ENCODE measurements around the gene TRIO. TPM values are rescaled to one million over a fixed set of nuclear protein-coding genes. Genes with fewer than 3 reads are reported as not detected.

TRIO gene
- total RNA-seq, 2 experiments from 2014 or later = 4.1 to 6.5 TPM

GRCh38 chr5:14394365-14394764 is 251.2 kb downstream of the TRIO start:
- Mint-ChIP-seq H3K4me1 (ENCODE audit: low read depth) (no peaks in the 10 kb centered on the region), H3K27me3 (no peaks in the 10 kb centered on the region), H3K27ac (no peak overlapping the region), H3K9me3 (no peaks in the 10 kb centered on the region), H3K4me3 (no peak overlapping the region), H3K36me3 (ENCODE audit: low read depth) (no peaks in the 10 kb centered on the region)
- no peaks in the 10 kb centered on the region for H3K36me3 ChIP-seq (ENCODE audit: insufficient read depth, low read length)
- POLR2A ChIA-PET = no interaction called here
- H3K27ac ChIP-seq (ENCODE audit: low read depth in 1 of 2, low read length in 2 of 2) = no peak overlapping the region
- DNase-seq = no peak
- no peak overlapping the region for H3K4me3 ChIP-seq (ENCODE audit: low read length)
- TF ChIP-seq CTCF (IDR thresholded peaks at IDR 0.05) = no peak
- CTCF ChIA-PET = interaction anchor here (0.6 to 1.3 kb wide), 2 partner anchors 42 to 106 kb away, joined by 3 read pairs; no protein-coding TSS in a partner anchor
- ATAC-seq (ENCODE audit: poor library complexity) = no peak
- no peaks in the 10 kb centered on the region for H3K27me3 ChIP-seq (ENCODE audit: control insufficient read depth in 1 of 2, insufficient read depth in 2 of 2, low read length in 2 of 2)
- H3K9me3 ChIP-seq (ENCODE audit: control insufficient read depth in 1 of 2, insufficient read depth in 1 of 2, low read length in 2 of 2) = no peaks in the 10 kb centered on the region
- intact Hi-C loops (cut with DNase I, micrococcal nuclease) = no loop called here
- H3K4me1 ChIP-seq (ENCODE audit: insufficient read depth, low read length) = no peaks in the 10 kb centered on the region

GRCh38 chr5:14395411-14395810 is 252.3 kb downstream of the TRIO start:
- CTCF ChIA-PET = no interaction called here
- no peaks in the 10 kb centered on the region for H3K36me3 ChIP-seq (ENCODE audit: insufficient read depth, low read length)

GRCh38 chr5:14396066-14396465 is 252.9 kb downstream of the TRIO start:
- ChIA-PET CTCF (interaction anchor here (0.6 to 1.2 kb wide), 2 partner anchors 26 to 448 kb away, joined by 3 to 4 read pairs; no protein-coding TSS in a partner anchor), POLR2A (interaction anchor here (1.6 kb wide), 1 partner anchor 252 kb away, joined by 6 read pairs; no protein-coding TSS in a partner anchor)
- Mint-ChIP-seq H3K36me3 (ENCODE audit: low read depth) (no peaks in the 10 kb centered on the region), H3K4me3 (no peak overlapping the region), H3K27ac (no peak overlapping the region), H3K4me1 (ENCODE audit: low read depth) (no peaks in the 10 kb centered on the region), H3K27me3 (no peaks in the 10 kb centered on the region), H3K9me3 (no peaks in the 10 kb centered on the region)
- H3K4me1 ChIP-seq (ENCODE audit: insufficient read depth, low read length) = no peaks in the 10 kb centered on the region
- ATAC-seq (ENCODE audit: poor library complexity) = no peak
- no peak for TF ChIP-seq CTCF (IDR thresholded peaks at IDR 0.05)
- no peaks in the 10 kb centered on the region for H3K27me3 ChIP-seq (ENCODE audit: control insufficient read depth in 1 of 2, insufficient read depth in 2 of 2, low read length in 2 of 2)
- no peak overlapping the region for H3K27ac ChIP-seq (ENCODE audit: low read depth in 1 of 2, low read length in 2 of 2)
- DNase-seq = no peak
- no peaks in the 10 kb centered on the region for H3K9me3 ChIP-seq (ENCODE audit: control insufficient read depth in 1 of 2, insufficient read depth in 1 of 2, low read length in 2 of 2)
- H3K36me3 ChIP-seq (ENCODE audit: insufficient read depth, low read length) = no peaks in the 10 kb centered on the region
- intact Hi-C loops (cut with DNase I, micrococcal nuclease) = loop anchor here (5.0 kb wide), 2 partner anchors 186 to 201 kb away; partner anchors contain the start of gene OTULINL (in 1 of the 2)
- no peak overlapping the region for H3K4me3 ChIP-seq (ENCODE audit: low read length)

More at GRCh38 chr5:14395411-14395810, 252.3 kb downstream of the TRIO start:
- Mint-ChIP-seq H3K9me3 (no peaks in the 10 kb centered on the region), H3K4me3 (no peak overlapping the region), H3K27ac (no peak overlapping the region), H3K36me3 (ENCODE audit: low read depth) (no peaks in the 10 kb centered on the region), H3K27me3 (no peaks in the 10 kb centered on the region), H3K4me1 (ENCODE audit: low read depth) (no peaks in the 10 kb centered on the region)
- intact Hi-C loops (cut with DNase I, micrococcal nuclease) = loop anchor here (5.0 kb wide), 2 partner anchors 187 to 202 kb away; partner anchors contain the start of gene OTULINL (in 1 of the 2)
- no peaks in the 10 kb centered on the region for H3K27me3 ChIP-seq (ENCODE audit: control insufficient read depth in 1 of 2, insufficient read depth in 2 of 2, low read length in 2 of 2)
- no peak for TF ChIP-seq CTCF (IDR thresholded peaks at IDR 0.05)
- H3K4me3 ChIP-seq (ENCODE audit: low read length) = no peak overlapping the region
- POLR2A ChIA-PET = interaction anchor here (1.6 kb wide), 1 partner anchor 253 kb away, joined by 6 read pairs; no protein-coding TSS in a partner anchor
- ATAC-seq (ENCODE audit: poor library complexity) (no peak), DNase-seq (no peak)
- no peak overlapping the region for H3K27ac ChIP-seq (ENCODE audit: low read depth in 1 of 2, low read length in 2 of 2)
- no peaks in the 10 kb centered on the region for H3K4me1 ChIP-seq (ENCODE audit: insufficient read depth, low read length)
- no peaks in the 10 kb centered on the region for H3K9me3 ChIP-seq (ENCODE audit: control insufficient read depth in 1 of 2, insufficient read depth in 1 of 2, low read length in 2 of 2)
